Measurements from ENCODE around the gene COMMD3.

DNA sequence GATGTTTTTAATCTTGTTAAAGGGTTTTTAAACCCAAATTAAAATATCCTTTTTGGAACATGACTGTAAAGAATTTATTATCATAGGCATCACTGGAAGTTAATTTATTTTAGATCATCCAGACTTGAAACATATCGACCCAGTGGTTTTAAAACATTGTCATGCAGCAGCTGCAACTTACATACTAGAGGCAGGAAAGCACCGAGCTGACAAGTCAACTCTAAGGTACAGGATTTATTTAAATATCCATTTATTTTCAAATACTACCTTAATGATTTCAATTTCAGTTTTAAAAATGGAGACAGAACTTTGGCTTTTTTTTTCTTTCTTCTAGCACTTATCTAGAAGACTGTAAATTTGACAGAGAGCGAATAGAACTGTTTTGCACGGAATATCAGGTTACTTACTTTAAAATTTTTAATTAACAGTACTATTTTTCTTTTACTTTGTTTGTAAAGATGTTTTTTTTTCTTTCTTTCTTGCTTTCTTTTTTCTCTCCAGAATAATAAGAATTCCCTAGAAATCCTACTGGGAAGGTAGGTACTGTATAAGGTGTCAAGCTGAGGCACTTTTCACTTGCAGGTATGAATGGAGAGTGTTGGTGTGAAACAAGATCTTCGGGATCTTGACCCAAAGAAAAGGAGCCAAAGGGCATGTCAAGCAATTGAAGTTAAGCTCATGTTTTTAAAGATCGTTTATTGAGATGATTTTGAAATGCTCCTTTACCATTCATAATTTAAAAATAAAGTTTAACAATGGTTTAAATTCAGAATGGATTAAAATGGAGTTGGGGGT, 1.8 kb downstream of the COMMD3 start:
- TF ChIP-seq, protein P1, sequence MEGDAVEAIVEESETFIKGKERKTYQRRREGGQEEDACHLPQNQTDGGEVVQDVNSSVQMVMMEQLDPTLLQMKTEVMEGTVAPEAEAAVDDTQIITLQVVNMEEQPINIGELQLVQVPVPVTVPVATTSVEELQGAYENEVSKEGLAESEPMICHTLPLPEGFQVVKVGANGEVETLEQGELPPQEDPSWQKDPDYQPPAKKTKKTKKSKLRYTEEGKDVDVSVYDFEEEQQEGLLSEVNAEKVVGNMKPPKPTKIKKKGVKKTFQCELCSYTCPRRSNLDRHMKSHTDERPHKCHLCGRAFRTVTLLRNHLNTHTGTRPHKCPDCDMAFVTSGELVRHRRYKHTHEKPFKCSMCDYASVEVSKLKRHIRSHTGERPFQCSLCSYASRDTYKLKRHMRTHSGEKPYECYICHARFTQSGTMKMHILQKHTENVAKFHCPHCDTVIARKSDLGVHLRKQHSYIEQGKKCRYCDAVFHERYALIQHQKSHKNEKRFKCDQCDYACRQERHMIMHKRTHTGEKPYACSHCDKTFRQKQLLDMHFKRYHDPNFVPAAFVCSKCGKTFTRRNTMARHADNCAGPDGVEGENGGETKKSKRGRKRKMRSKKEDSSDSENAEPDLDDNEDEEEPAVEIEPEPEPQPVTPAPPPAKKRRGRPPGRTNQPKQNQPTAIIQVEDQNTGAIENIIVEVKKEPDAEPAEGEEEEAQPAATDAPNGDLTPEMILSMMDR (IDR thresholded peaks at IDR 0.05), result no peak
- TF ChIP-seq POLR2A (IDR thresholded peaks at IDR 0.05), result no peak

All from thyroid gland (tissue), 4 donors.